ENCODE results near the gene ENO3.

Gene ENO3

GRCh38 chr17:4949321-4950074, 1.4 kb upstream of the ENO3 start:
- DNase-seq (ENCODE audit: low read depth in 2 of 2, low spot score in 1 of 2): peak in 1 of 2 donors; percentile 61

GRCh38 chr17:4950075-4950745, 709 bp upstream of the ENO3 start:
- DNase-seq (ENCODE audit: low read depth in 2 of 2, low spot score in 1 of 2): no peak

GRCh38 chr17:4951486-4951885, 567 bp downstream of the ENO3 start:
- DNase-seq (ENCODE audit: low read depth in 2 of 2, low spot score in 1 of 2): no peak

- DNase-seq (ENCODE audit: low read depth in 2 of 2, low spot score in 1 of 2): no peak
Measured at GRCh38 chr17:4953451-4953961, 2.6 kb downstream of the ENO3 start.

- DNase-seq (ENCODE audit: low read depth in 2 of 2, low spot score in 1 of 2): no peak
Measured at GRCh38 chr17:4955091-4955490, 4.2 kb downstream of the ENO3 start.

- no peak for DNase-seq (ENCODE audit: low read depth in 2 of 2, low spot score in 1 of 2)
Measured at GRCh38 chr17:4956493-4957061, 5.7 kb downstream of the ENO3 start.

GRCh38 chr17:4958102-4958501, 7.2 kb downstream of the ENO3 start:
- DNase-seq (ENCODE audit: low read depth in 2 of 2, low spot score in 1 of 2): no peak

- no peak for DNase-seq (ENCODE audit: low read depth in 2 of 2, low spot score in 1 of 2)
Measured at GRCh38 chr17:4959261-4959965, 8.5 kb downstream of the ENO3 start.

- DNase-seq (ENCODE audit: low read depth in 2 of 2, low spot score in 1 of 2): no peak
Measured at GRCh38 chr17:4960279-4960922, 9.5 kb downstream of the ENO3 start.

GRCh38 chr17:4965311-4965986, 14.5 kb downstream of the ENO3 start:
- DNase-seq (ENCODE audit: low read depth in 2 of 2, low spot score in 1 of 2): no peak

- peak; percentile 69 to 90 for DNase-seq (ENCODE audit: low read depth in 2 of 2, low spot score in 1 of 2)
Measured at GRCh38 chr17:4966844-4967538, 16.1 kb downstream of the ENO3 start.

- DNase-seq (ENCODE audit: low read depth in 2 of 2, low spot score in 1 of 2): peak; percentile 82 to 86
Measured at GRCh38 chr17:4967539-4968485, 16.9 kb downstream of the ENO3 start, which contains the start of gene SPAG7. TSS of gene SPAG7 (minus strand) at chr17:4967817. CDS start at chr17:4967804, 13 bp downstream.

- DNase-seq (ENCODE audit: low read depth in 2 of 2, low spot score in 1 of 2): no peak
Measured at GRCh38 chr17:4968486-4969046, 17.6 kb downstream of the ENO3 start.

GRCh38 chr17:4969047-4969550, 18.2 kb downstream of the ENO3 start:
- DNase-seq (ENCODE audit: low read depth in 2 of 2, low spot score in 1 of 2): no peak

GRCh38 chr17:4969551-4970173, 18.7 kb downstream of the ENO3 start:
- no peak for DNase-seq (ENCODE audit: low read depth in 2 of 2, low spot score in 1 of 2)

GRCh38 chr17:4970273-4970672, 19.4 kb downstream of the ENO3 start:
- DNase-seq (ENCODE audit: low read depth in 2 of 2, low spot score in 1 of 2): no peak

GRCh38 chr17:4971826-4972225, 20.9 kb downstream of the ENO3 start:
- no peak for DNase-seq (ENCODE audit: low read depth in 2 of 2, low spot score in 1 of 2)

GRCh38 chr17:4972322-4972721, 21.4 kb downstream of the ENO3 start:
- DNase-seq (ENCODE audit: low read depth in 2 of 2, low spot score in 1 of 2): no peak
